ENCODE results near the gene SLC51A.
A peak's percentile ranks its signal among the peaks of the same experiment; 100 is the strongest.

The SLC51A gene

DNA sequence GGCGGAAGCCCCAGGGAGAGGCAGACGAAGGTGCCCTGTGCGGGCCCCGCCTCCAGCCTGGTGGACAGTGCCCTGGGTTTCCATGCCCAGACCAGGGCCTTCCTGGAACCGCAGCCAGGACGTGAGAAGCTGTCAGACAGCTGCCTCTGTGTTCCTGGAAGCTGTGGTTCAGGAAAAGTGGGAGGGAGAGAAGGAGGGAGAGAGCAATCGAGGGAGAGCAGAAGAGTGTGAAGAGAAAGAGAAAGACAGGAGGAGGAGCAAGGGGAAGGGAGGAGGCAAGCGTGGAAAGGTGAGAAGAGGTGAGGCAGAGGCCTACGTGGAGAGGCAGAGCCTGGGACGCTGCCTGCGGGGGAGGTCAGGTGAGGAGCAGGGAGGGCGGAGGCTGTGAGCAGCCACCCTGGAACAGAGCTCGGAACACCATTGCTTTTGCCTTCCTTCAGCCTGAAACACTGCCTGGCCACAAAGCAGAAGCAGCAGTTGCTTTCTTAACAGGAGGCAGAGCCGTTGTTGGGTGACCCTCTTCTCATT is 23.7 kb upstream of the SLC51A start:
- CTCF ChIA-PET, result no interaction called here
- no peak overlapping the region for H3K27ac ChIP-seq
- DNase-seq (ENCODE audit: low spot score), result no peak
- POLR2A ChIA-PET (ENCODE audit: low non-redundant PET), result no interaction called here
- TF ChIP-seq CTCF (conservative IDR thresholded peaks at IDR 0.05; ENCODE audit: low read depth), result no peak

DNA sequence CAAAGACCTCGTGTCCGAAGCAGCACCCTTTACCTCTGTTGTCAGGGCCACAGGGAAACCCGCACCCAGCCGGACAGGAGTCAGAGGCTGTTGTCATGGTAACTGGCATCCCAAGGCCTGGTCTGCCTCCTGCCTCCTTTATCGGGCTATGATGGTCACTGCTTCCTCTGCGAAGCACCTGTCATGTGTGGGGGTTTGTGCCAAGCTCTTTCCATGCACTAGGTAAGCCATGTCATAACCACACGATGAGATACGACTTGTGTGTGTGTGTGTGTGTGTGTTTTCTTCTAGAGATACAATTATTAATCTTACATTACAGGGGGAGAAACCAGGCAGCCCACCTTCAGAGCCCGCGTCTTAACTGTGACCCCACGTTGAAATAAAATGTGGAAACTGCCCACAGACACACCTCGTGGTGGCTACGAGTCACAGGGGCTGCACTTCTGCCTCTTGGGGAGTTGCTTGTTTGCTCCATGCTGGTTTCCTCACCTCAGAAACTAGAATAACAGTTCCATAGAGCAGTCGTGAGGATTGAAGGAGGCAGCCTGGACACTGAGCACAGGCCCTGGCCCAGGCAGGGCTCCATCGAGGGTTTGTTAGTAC is 23.1 kb upstream of the SLC51A start:
- ChIA-PET CTCF (no interaction called here), POLR2A (ENCODE audit: low non-redundant PET) (no interaction called here)
- no peak for TF ChIP-seq CTCF (conservative IDR thresholded peaks at IDR 0.05; ENCODE audit: low read depth)
- no peak for DNase-seq (ENCODE audit: low spot score)
- H3K27ac ChIP-seq, result peak overlapping the region; percentile 13; the same call in 1 of the 2 replicates

- CTCF ChIA-PET, result interaction anchor here (0.9 to 1.3 kb wide), 2 partner anchors 120 to 168 kb away, joined by 4 to 7 read pairs; no protein-coding TSS in a partner anchor
- DNase-seq (ENCODE audit: low spot score), result no peak
- POLR2A ChIA-PET (ENCODE audit: low non-redundant PET), result no interaction called here
- peak overlapping the region; percentile 13; the same call in 1 of the 2 replicates for H3K27ac ChIP-seq
- TF ChIP-seq CTCF (conservative IDR thresholded peaks at IDR 0.05; ENCODE audit: low read depth), result no peak
These were observed 22.4 kb upstream of the SLC51A start for GRCh38 chr3:196193736-196194541.

- TF ChIP-seq CTCF (conservative IDR thresholded peaks at IDR 0.05; ENCODE audit: low read depth), result no peak
- DNase-seq (ENCODE audit: low spot score), result no peak
- ChIA-PET CTCF (interaction anchor here (0.7 to 1.3 kb wide), 3 partner anchors 121 to 194 kb away, joined by 3 to 7 read pairs (median 4); no protein-coding TSS in a partner anchor), POLR2A (ENCODE audit: low non-redundant PET) (interaction anchor here (0.7 kb wide), 1 partner anchor 18 kb away, joined by 3 read pairs; no protein-coding TSS in a partner anchor)
- no peak overlapping the region for H3K27ac ChIP-seq
These were observed 21.8 kb upstream of the SLC51A start for GRCh38 chr3:196194542-196194915.

DNA sequence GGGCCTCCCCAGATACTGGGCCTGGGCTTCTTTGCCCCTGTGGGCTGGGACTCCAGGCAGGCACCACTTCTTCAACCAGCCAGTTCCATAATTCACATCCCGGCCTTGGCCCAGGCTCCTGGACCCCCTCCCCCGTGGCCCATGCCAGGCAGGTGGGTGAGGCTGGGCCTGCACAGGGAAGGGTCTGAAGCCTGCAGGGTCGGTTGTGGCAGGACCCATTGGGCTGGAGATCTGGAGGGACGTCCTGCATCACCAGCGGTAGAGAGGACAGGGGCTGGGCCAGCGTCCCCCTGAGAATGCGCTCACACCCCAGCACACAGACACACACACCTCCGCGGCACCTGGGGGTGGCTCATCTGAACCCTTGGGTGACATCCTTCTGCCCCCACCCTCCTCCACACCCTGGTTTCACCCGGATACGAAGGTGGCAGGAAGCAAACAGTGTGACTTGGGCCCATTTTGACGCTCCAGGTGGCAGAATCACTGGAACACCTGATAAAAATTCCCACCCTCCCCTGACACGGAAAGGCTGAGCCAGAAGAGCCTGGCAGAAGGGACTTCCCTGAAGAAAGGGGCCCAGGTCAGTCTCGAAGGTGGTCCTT is 20.6 kb upstream of the SLC51A start:
- no peak for TF ChIP-seq CTCF (conservative IDR thresholded peaks at IDR 0.05; ENCODE audit: low read depth)
- POLR2A ChIA-PET (ENCODE audit: low non-redundant PET), result interaction anchor here (0.8 kb wide), 1 partner anchor 120 kb away, joined by 3 read pairs; no protein-coding TSS in a partner anchor
- no peak for DNase-seq (ENCODE audit: low spot score)
- CTCF ChIA-PET, result interaction anchor here (0.5 to 4.0 kb wide), 5 partner anchors 60 to 1003 kb away, joined by 3 to 16 read pairs (median 3); no protein-coding TSS in a partner anchor
- H3K27ac ChIP-seq, result 0 out of 2 replicates have a peak overlapping the region, but pooled peaks have one; percentile 2

- TF ChIP-seq CTCF (conservative IDR thresholded peaks at IDR 0.05; ENCODE audit: low read depth), result no peak
- ChIA-PET CTCF (interaction anchor here (0.7 to 4.0 kb wide), 3 partner anchors 9 to 386 kb away, joined by 4 to 16 read pairs (median 6); partner anchors contain the start of gene MUC4), POLR2A (ENCODE audit: low non-redundant PET) (no interaction called here)
- no peak for DNase-seq (ENCODE audit: low spot score)
- no peak overlapping the region for H3K27ac ChIP-seq
These were observed 18.8 kb upstream of the SLC51A start for GRCh38 chr3:196197524-196197923.

Measured in RWPE1 (cell line).